ENCODE data around the gene ABCA2. TPM values are rescaled to one million over a fixed set of nuclear protein-coding genes. Genes with fewer than 3 reads are reported as not detected.
"Not testable (repeated sequence)": the region's sequence is repeated elsewhere in the genome, so short reads cannot be mapped to it uniquely, and the experiment has no call there.

ABCA2 gene
- total RNA-seq, 2 donors from 2014 or later = 28.7 to 29.6 TPM

DNA sequence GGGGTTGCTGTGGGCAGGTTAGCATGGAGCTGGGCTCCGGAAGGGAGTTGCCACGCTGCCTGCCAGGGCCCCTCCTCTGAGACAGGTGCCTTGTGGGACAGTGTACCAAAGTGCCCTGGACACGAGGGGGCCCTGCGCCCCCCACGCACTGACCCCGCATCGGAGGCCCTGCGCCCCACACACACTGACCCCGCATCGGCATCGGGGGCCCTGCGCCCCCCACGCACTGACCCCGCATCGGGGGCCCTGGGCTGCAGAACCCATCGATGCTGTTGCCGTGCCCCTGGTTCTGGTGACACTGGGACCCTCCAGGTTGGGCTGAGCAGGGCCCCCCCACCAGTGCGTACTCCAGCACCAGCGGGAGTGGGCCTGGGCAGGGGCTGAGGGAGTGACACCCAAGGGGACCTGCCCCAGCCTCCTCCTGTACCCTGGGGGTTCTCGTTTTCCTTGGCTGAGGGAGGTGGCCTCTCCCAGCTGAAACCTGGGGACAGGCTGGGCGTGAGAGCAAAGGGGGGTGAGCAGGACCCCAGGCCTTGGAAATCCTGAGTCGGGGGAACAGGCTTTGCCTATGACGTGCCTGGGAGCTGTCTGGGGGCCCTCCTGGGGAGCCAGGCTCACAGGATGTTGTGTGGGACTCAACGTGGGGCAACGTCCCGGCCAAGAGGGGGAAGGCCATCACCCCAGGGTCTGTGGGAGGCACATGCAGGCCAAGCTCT is 35.4 kb upstream of the ABCA2 start:
- TF ChIP-seq, protein P1, sequence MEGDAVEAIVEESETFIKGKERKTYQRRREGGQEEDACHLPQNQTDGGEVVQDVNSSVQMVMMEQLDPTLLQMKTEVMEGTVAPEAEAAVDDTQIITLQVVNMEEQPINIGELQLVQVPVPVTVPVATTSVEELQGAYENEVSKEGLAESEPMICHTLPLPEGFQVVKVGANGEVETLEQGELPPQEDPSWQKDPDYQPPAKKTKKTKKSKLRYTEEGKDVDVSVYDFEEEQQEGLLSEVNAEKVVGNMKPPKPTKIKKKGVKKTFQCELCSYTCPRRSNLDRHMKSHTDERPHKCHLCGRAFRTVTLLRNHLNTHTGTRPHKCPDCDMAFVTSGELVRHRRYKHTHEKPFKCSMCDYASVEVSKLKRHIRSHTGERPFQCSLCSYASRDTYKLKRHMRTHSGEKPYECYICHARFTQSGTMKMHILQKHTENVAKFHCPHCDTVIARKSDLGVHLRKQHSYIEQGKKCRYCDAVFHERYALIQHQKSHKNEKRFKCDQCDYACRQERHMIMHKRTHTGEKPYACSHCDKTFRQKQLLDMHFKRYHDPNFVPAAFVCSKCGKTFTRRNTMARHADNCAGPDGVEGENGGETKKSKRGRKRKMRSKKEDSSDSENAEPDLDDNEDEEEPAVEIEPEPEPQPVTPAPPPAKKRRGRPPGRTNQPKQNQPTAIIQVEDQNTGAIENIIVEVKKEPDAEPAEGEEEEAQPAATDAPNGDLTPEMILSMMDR (IDR thresholded peaks at IDR 0.05) = no peak
- TF ChIP-seq POLR2A (IDR thresholded peaks at IDR 0.05) = no peak
- H3K9me3 ChIP-seq = no peaks in the 10 kb centered on the region
- no peaks in the 10 kb centered on the region for H3K27me3 ChIP-seq
- no peak overlapping the region for H3K4me3 ChIP-seq
- intact Hi-C loops (cut with DNase I) = loop anchor here (2.0 kb wide), 1 partner anchor 15 kb away; no protein-coding TSS in a partner anchor
- 69% methylated on average over 18 of the region's 26 CpGs; no CpG with 5 or more reads in 1 of the 2 donors for WGBS, 2 donors
- no peaks in the 10 kb centered on the region for H3K36me3 ChIP-seq (replicated peaks in 1 of 2; ENCODE audit: insufficient read depth in 1 of 2, low read depth in 2 of 2)
- DNase-seq (no peak), ATAC-seq (no peak)
- peaks cover 6% of the 10 kb centered on the region for H3K4me1 ChIP-seq
- no peak overlapping the region for H3K27ac ChIP-seq

DNA sequence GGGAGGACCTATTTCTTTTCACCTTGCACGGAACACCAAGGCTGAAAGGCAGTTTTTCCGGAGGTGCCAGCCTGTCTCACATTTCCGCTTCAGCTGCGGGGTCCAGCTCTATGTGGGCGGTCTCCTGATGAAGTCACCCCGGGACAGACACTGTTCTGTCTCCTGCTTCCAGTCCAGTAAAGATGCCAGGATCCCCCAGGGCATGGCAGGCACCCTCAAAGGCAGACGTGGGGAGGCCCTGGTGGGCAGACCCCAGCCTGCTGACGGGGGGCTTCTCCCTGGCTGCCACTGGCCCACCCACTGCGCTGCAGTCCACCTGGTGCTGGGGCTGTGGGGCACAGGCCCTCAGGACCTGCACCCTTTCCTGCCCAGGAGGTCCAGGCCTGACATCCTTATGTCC is 34.8 kb upstream of the ABCA2 start:
- H3K4me1 ChIP-seq; H3K27ac ChIP-seq; DNase-seq; H3K4me3 ChIP-seq; H3K27me3 ChIP-seq; intact Hi-C loops (cut with DNase I); H3K9me3 ChIP-seq; H3K36me3 ChIP-seq (replicated peaks in 1 of 2; ENCODE audit: insufficient read depth in 1 of 2, low read depth in 2 of 2); ATAC-seq: not testable (repeated sequence)
- WGBS, 2 donors = 89% methylated on average over 9 of the region's 9 CpGs; no CpG with 5 or more reads in 1 of the 2 donors

DNA sequence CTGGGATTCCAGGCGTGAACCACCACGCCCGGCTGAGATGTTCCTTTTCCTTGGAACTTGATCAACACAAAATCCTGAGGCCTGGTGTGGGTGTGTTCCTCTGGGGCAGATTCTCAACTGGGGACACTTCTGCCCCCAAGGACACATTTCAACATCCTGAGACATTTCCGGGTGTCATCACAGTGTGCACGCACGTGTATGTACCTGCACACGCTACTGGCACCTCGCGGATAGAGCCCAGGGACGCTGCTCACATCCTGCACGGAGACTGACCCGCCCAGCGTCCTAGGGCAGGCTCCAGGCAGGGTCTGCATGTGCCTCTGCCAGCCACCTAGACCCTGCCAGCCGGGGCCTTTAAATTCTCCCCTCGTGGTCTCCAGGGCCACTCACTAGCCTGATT is 34.3 kb upstream of the ABCA2 start:
- H3K27ac ChIP-seq = no peak overlapping the region
- no peak overlapping the region for H3K4me3 ChIP-seq
- ATAC-seq = no peak
- H3K36me3 ChIP-seq (replicated peaks in 1 of 2; ENCODE audit: insufficient read depth in 1 of 2, low read depth in 2 of 2) = no peaks in the 10 kb centered on the region
- H3K27me3 ChIP-seq = no peaks in the 10 kb centered on the region
- H3K9me3 ChIP-seq = no peaks in the 10 kb centered on the region
- H3K4me1 ChIP-seq = peaks cover 6% of the 10 kb centered on the region
- WGBS, 2 donors = 90% methylated on average over 3 to 15 of the region's 15 CpGs
- DNase-seq = no peak
- intact Hi-C loops (cut with DNase I) = no loop called here
- TF ChIP-seq POLR2A (IDR thresholded peaks at IDR 0.05) = no peak
- TF ChIP-seq, protein P1 (IDR thresholded peaks at IDR 0.05) = no peak

DNA sequence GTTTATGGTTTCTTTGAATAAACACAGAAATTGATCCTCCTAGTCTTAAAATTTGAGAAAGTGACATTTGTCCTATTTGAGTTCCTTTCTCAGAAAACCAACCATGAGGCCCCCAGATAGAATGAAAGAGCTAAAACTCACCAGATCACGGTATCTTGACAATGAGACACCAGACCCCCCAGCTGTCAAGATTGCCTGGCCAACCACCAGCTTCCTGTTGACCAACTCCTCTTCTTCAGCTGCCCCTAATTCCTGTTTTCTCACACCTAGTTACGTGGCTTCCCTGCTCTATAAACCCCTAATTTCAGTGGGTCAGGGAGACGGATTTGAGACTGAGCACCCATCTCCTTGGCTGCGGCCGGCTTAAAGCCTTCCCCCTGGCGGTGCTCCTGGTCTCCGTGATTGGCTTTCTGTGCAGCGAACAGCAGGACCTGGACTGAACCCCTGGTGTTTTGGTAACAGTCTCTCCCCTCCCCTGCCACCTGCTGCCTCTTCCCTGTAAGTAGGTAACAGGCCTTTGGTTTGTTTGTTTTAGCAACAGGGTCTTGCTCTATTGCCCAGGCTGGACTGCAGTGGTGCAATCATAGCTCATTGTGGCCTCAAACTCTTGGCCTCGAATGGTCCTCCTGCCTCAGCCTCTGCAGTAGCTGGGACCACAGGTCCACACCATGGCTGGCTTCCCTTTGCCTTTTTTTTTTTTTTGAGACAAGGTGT is 30.6 kb upstream of the ABCA2 start:
- DNase-seq (no peak), ATAC-seq (no peak)
- intact Hi-C loops (cut with DNase I) = no loop called here

DNA sequence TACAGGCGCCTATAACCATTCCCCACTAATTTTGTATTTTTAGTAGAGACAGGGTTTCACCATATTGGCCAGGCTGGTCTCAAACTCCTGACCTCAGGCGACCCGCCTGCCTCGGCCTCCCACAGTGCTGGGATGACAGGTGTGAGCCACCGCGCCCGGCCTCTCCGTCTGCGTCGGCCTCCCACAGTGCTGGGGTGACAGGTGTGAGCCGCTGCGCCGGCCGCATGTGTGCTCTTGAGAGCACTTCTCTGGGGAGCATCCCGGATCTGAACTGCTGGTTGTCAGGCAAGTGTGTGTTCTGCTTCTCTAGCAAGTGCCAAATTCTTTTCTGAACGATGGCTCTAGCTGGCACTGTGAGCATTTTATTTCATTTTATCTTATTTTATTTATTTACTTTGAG is 29.5 kb upstream of the ABCA2 start:
- 72 to 86% methylated on average over 13 to 14 of the region's 16 CpGs for WGBS, 2 donors
- Histone ChIP-seq H3K36me3 (replicated peaks in 1 of 2; ENCODE audit: insufficient read depth in 1 of 2, low read depth in 2 of 2) (no peaks in the 10 kb centered on the region), H3K9me3 (no peaks in the 10 kb centered on the region), H3K27me3 (no peaks in the 10 kb centered on the region), H3K4me3 (no peak overlapping the region), H3K4me1 (peaks cover 36% of the 10 kb centered on the region), H3K27ac (no peak overlapping the region)
- intact Hi-C loops (cut with DNase I) = no loop called here
- DNase-seq (no peak), ATAC-seq (no peak)
- TF ChIP-seq POLR2A (IDR thresholded peaks at IDR 0.05) = no peak
- TF ChIP-seq, protein P1 (IDR thresholded peaks at IDR 0.05) = no peak

More for the DNA sequence above, 30.6 kb upstream of the ABCA2 start:
- no peaks in the 10 kb centered on the region for H3K27me3 ChIP-seq
- no peaks in the 10 kb centered on the region for H3K9me3 ChIP-seq
- no peak overlapping the region for H3K4me3 ChIP-seq
- 85% methylated on average over 9 of the region's 9 CpGs for WGBS, 2 donors
- TF ChIP-seq, protein P1 (IDR thresholded peaks at IDR 0.05) = no peak
- TF ChIP-seq POLR2A (IDR thresholded peaks at IDR 0.05) = no peak
- H3K36me3 ChIP-seq (replicated peaks in 1 of 2; ENCODE audit: insufficient read depth in 1 of 2, low read depth in 2 of 2) = no peaks in the 10 kb centered on the region
- H3K4me1 ChIP-seq = peaks cover 27% of the 10 kb centered on the region
- H3K27ac ChIP-seq = no peak overlapping the region
